GM21528 (cell line): ENCODE results near the gene TIAM1.
A peak's percentile ranks its signal among the peaks of the same experiment; 100 is the strongest.

ENCODE experiments used
- ATAC-seq: cut with Tn5 transposase; IDR thresholded peaks from one replicate; pipeline ENCODE4 v1.9.1; 2021; ENCODE audit warnings: mild to moderate bottlenecking, moderate library complexity; ENCODE audit not compliant: unreplicated experiment, low FRiP score

TIAM1 gene

GRCh38 chr21:31335957-31336738 lies 7.9 kb downstream of the TIAM1 start:
- ATAC-seq, result no peak

- ATAC-seq, result no peak
Measured at GRCh38 chr21:31334648-31335121, 9.4 kb downstream of the TIAM1 start.

- no peak for ATAC-seq
Measured at GRCh38 chr21:31332525-31332924, 11.5 kb downstream of the TIAM1 start.

GRCh38 chr21:31331231-31331630 lies 12.8 kb downstream of the TIAM1 start:
- ATAC-seq, result no peak

- ATAC-seq, result no peak
Measured at GRCh38 chr21:31330144-31330483, 13.9 kb downstream of the TIAM1 start.

- ATAC-seq, result no peak
Measured at GRCh38 chr21:31329456-31330143, 14.5 kb downstream of the TIAM1 start.

GRCh38 chr21:31326522-31327242 lies 17.4 kb downstream of the TIAM1 start:
- peak; percentile 95 for ATAC-seq

- no peak for ATAC-seq
Measured at GRCh38 chr21:31318971-31319370, 25.1 kb downstream of the TIAM1 start.

GRCh38 chr21:31317688-31318087 lies 26.4 kb downstream of the TIAM1 start:
- no peak for ATAC-seq

- ATAC-seq, result no peak
Measured at GRCh38 chr21:31316488-31317169, 27.4 kb downstream of the TIAM1 start.

GRCh38 chr21:31316072-31316471 lies 28.0 kb downstream of the TIAM1 start:
- ATAC-seq, result no peak

GRCh38 chr21:31310750-31311149 lies 33.3 kb downstream of the TIAM1 start:
- no peak for ATAC-seq

GRCh38 chr21:31308584-31308983 lies 35.5 kb downstream of the TIAM1 start:
- ATAC-seq, result no peak

- ATAC-seq, result no peak
Measured at GRCh38 chr21:31305888-31306287, 38.2 kb downstream of the TIAM1 start.

- ATAC-seq, result no peak
Measured at GRCh38 chr21:31299291-31300147, 44.5 kb downstream of the TIAM1 start.

- ATAC-seq, result no peak
Measured at GRCh38 chr21:31298618-31299269, 45.3 kb downstream of the TIAM1 start.

GRCh38 chr21:31297806-31298205 lies 46.3 kb downstream of the TIAM1 start:
- no peak for ATAC-seq

GRCh38 chr21:31295676-31296075 lies 48.4 kb downstream of the TIAM1 start:
- ATAC-seq, result no peak

GRCh38 chr21:31294691-31295090 lies 49.4 kb downstream of the TIAM1 start:
- ATAC-seq, result no peak
